Measurements from ENCODE around the gene RPL39. TPM values are rescaled to one million over a fixed set of nuclear protein-coding genes. Genes with fewer than 3 reads are reported as not detected.

The RPL39 gene
- total RNA-seq, 1 experiment from 2014 or later, result 1,551 TPM

DNA sequence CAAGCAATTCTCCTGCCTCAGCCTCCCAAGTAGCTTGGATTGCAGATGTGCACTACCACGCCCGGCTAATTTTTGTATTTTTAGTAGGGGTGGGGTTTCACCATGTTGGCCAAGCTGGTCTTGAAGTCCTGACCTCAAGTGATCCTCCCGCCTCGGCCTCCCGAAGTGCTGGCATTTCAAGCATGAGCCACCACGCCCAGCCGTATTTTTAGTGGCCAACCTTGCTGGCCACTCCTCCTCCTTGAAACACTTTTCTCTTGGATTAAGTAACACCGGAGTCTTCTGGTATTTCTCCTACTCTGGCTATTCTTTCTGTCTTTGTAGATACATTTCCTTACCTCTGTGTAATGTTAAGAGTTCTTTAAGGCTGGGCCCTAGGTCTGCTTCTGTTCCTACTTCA, 11.1 kb upstream of the RPL39 start (continued):
- TF ChIP-seq ZNF423 (CRISPR knock-in tag; IDR thresholded peaks at IDR 0.05) (no peak), ZNF263 (CRISPR knock-in tag; IDR thresholded peaks at IDR 0.05; ENCODE audit: low read depth) (no peak), TCF7 (CRISPR knock-in tag; IDR thresholded peaks at IDR 0.05; ENCODE audit: low read depth) (no peak), ZNF396 (CRISPR knock-in tag; IDR thresholded peaks at IDR 0.05; ENCODE audit: borderline replicate concordance) (no peak)
- TF ChIP-seq, protein P1, sequence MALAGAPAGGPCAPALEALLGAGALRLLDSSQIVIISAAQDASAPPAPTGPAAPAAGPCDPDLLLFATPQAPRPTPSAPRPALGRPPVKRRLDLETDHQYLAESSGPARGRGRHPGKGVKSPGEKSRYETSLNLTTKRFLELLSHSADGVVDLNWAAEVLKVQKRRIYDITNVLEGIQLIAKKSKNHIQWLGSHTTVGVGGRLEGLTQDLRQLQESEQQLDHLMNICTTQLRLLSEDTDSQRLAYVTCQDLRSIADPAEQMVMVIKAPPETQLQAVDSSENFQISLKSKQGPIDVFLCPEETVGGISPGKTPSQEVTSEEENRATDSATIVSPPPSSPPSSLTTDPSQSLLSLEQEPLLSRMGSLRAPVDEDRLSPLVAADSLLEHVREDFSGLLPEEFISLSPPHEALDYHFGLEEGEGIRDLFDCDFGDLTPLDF (CRISPR knock-in tag; IDR thresholded peaks at IDR 0.05), result no peak

- ChIA-PET POLR2A (no interaction called here), CTCF (no interaction called here)
- Mint-ChIP-seq H3K36me3 (peaks cover 3% of the 10 kb centered on the region), H3K9me3 (no peaks in the 10 kb centered on the region), H3K4me3 (no peak overlapping the region), H3K27me3 (ENCODE audit: low read depth) (no peaks in the 10 kb centered on the region; the same call in 1 of the 2 replicates), H3K4me1 (no peaks in the 10 kb centered on the region), H3K27ac (no peak overlapping the region)
- TF ChIP-seq, protein P2, sequence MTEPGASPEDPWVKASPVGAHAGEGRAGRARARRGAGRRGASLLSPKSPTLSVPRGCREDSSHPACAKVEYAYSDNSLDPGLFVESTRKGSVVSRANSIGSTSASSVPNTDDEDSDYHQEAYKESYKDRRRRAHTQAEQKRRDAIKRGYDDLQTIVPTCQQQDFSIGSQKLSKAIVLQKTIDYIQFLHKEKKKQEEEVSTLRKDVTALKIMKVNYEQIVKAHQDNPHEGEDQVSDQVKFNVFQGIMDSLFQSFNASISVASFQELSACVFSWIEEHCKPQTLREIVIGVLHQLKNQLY (CRISPR knock-in tag; IDR thresholded peaks at IDR 0.05), result no peak
- no peak for TF ChIP-seq ZNF396 (CRISPR knock-in tag; IDR thresholded peaks at IDR 0.05; ENCODE audit: borderline replicate concordance)
- no peak for TF ChIP-seq OVOL2 (CRISPR knock-in tag; IDR thresholded peaks at IDR 0.05; ENCODE audit: borderline replicate concordance)
- no peak for ATAC-seq
- no peak for DNase-seq (ENCODE audit: low spot score)
Measured at GRCh38 chrX:119801253-119802221, 10.1 kb upstream of the RPL39 start.

GRCh38 chrX:119790977-119791436, 423 bp downstream of the RPL39 start:
- Mint-ChIP-seq H3K4me3 (peak overlapping the region; percentile 95), H3K9me3 (no peaks in the 10 kb centered on the region), H3K27ac (peak overlapping the region; percentile 89), H3K4me1 (peaks cover 22% of the 10 kb centered on the region), H3K36me3 (peaks cover 47% of the 10 kb centered on the region), H3K27me3 (ENCODE audit: low read depth) (no peaks in the 10 kb centered on the region)
- ChIA-PET POLR2A (interaction anchor here (0.6 to 1.9 kb wide), 11 partner anchors 26 to 323 kb away, joined by 3 to 34 read pairs (median 4); partner anchors contain the start of genes NDUFA1, NKRF, RNF113A and SEPTIN6), CTCF (interaction anchor here (0.7 to 1.6 kb wide), 7 partner anchors 11 to 181 kb away, joined by 3 to 12 read pairs (median 4); partner anchors contain the start of genes AKAP14 and SOWAHD)
- ATAC-seq (peak; percentile 4; the same call in 1 of the 2 replicates), DNase-seq (ENCODE audit: low spot score) (no peak)
- TF ChIP-seq, protein P2 (CRISPR knock-in tag; IDR thresholded peaks at IDR 0.05), result no peak
- TF ChIP-seq AFF4 (CRISPR knock-in tag; IDR thresholded peaks at IDR 0.05; ENCODE audit: borderline replicate concordance) (no peak), FOXP1 (CRISPR knock-in tag; IDR thresholded peaks at IDR 0.05; ENCODE audit: borderline replicate concordance) (no peak), ZNF263 (CRISPR knock-in tag; IDR thresholded peaks at IDR 0.05; ENCODE audit: low read depth) (no peak), OVOL2 (CRISPR knock-in tag; IDR thresholded peaks at IDR 0.05; ENCODE audit: borderline replicate concordance) (no peak)
